Measurements from ENCODE around the gene USP31. TPM values are rescaled to one million over a fixed set of nuclear protein-coding genes. Genes with fewer than 3 reads are reported as not detected.

Gene USP31
- total and polyA plus RNA-seq, 2 donors from 2014 or later, result 3.5 to 19.7 TPM

DNA sequence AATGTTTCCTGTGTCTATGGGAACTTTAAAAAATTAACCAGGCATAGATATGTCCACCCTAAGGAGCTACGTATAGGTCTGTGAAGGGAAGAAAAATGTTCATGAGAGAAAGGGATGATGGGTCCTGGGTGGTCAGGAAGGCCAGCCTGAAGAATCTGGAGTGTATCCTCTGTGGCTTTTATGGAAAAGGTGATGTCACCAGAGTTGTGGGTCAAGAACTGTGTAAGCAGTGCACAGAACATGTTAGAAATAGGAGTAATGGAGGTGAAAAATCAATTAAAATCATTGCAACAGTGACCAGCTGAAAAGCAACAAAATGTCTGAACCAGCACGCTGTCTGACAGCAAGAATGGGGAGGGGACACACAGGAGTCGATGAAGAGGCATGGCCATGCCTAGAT lies 68.5 kb downstream of the USP31 start:
- Histone ChIP-seq H3K9me3 (ENCODE audit: control insufficient read depth in 2 of 3, insufficient read depth in 1 of 3, low read length in 3 of 3) (no peaks in the 10 kb centered on the region), H3K36me3 (ENCODE audit: control insufficient read depth in 2 of 3, insufficient read depth in 3 of 3, low read length in 3 of 3) (peaks cover 0 to 12% (median 3%) of the 10 kb centered on the region in 3 donors), H3K27me3 (ENCODE audit: control insufficient read depth, insufficient read depth, low read length) (no peaks in the 10 kb centered on the region), H3K4me3 (ENCODE audit: low read length in 3 of 3) (no peak overlapping the region), H3K4me1 (ENCODE audit: control insufficient read depth in 2 of 3, insufficient read depth in 2 of 3, low read depth in 1 of 3, low read length in 3 of 3) (peaks cover 0 to 8% (median 3%) of the 10 kb centered on the region in 3 donors), H3K27ac (ENCODE audit: low read depth in 2 of 2, low read length in 2 of 2) (no peak overlapping the region), H3K9ac (ENCODE audit: low read length in 3 of 3) (no peak overlapping the region)
- DNase-seq (no peak), FAIRE-seq (no peak)
- TF ChIP-seq, protein P1, sequence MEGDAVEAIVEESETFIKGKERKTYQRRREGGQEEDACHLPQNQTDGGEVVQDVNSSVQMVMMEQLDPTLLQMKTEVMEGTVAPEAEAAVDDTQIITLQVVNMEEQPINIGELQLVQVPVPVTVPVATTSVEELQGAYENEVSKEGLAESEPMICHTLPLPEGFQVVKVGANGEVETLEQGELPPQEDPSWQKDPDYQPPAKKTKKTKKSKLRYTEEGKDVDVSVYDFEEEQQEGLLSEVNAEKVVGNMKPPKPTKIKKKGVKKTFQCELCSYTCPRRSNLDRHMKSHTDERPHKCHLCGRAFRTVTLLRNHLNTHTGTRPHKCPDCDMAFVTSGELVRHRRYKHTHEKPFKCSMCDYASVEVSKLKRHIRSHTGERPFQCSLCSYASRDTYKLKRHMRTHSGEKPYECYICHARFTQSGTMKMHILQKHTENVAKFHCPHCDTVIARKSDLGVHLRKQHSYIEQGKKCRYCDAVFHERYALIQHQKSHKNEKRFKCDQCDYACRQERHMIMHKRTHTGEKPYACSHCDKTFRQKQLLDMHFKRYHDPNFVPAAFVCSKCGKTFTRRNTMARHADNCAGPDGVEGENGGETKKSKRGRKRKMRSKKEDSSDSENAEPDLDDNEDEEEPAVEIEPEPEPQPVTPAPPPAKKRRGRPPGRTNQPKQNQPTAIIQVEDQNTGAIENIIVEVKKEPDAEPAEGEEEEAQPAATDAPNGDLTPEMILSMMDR (IDR thresholded peaks at IDR 0.05; ENCODE audit: borderline replicate concordance, extremely low read depth, insufficient read depth), result no peak
- intact Hi-C loops (cut with DNase I), result no loop called here

DNA sequence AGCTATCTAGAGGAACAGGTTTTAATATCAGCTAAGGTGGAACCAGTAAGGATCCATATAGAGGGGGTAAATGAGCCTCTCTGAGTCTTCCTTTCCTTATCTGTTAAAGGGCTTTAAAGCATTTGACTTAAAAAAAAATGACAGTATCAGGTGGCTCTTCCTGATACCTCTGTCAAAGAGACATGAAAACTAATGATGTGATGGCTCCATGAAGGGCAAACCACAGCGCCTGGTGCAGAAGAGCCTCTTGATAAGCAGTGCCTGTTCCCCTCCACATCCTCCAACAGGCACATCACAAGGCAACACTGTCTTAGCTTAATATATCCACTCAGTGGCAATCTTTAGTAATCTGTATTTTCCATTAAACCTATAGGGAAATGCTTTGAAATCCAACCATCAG lies 68.9 kb downstream of the USP31 start:
- Histone ChIP-seq H3K9me3 (ENCODE audit: control insufficient read depth in 2 of 3, insufficient read depth in 1 of 3, low read length in 3 of 3) (no peaks in the 10 kb centered on the region), H3K9ac (ENCODE audit: low read length in 3 of 3) (no peak overlapping the region), H3K27me3 (ENCODE audit: control insufficient read depth, insufficient read depth, low read length) (no peaks in the 10 kb centered on the region), H3K4me1 (ENCODE audit: control insufficient read depth in 2 of 3, insufficient read depth in 2 of 3, low read depth in 1 of 3, low read length in 3 of 3) (peaks cover 0 to 8% (median 3%) of the 10 kb centered on the region in 3 donors), H3K4me3 (ENCODE audit: low read length in 3 of 3) (no peak overlapping the region), H3K36me3 (ENCODE audit: control insufficient read depth in 2 of 3, insufficient read depth in 3 of 3, low read length in 3 of 3) (peaks cover 0 to 12% (median 3%) of the 10 kb centered on the region in 3 donors), H3K27ac (ENCODE audit: low read depth in 2 of 2, low read length in 2 of 2) (no peak overlapping the region)
- intact Hi-C loops (cut with DNase I), result no loop called here
- FAIRE-seq (no peak), DNase-seq (no peak)
- TF ChIP-seq, protein P1 (IDR thresholded peaks at IDR 0.05; ENCODE audit: borderline replicate concordance, extremely low read depth, insufficient read depth), result no peak

DNA sequence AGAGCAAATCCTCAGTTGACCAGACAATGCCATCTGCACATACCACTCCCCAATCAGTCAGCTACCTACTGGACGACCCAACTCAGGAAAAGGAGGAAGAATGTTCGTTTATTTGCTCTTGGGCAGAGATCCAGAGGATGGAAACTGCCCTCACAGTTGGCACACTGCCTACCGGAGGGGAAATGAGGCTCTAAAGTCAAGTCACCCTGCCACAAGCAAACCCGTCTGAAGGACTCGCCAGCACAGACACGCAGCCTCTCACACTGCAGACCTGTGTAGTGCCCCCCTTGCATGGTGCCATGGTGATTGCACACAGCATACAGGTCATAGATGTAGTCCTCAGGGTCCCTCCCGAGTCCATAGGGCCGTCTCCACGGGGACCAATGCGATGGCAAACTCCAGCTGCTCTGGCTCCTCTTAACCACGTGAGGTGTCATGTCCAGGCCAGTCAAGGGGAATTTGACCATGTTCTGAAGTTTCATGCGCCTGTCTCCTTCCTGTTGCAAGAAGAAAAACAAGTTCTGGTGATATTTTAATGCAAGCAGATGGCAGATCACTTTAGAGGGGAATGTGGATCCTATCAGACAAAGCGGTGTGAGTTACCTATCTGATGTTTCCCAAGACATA lies 69.5 kb downstream of the USP31 start:
- DNase-seq, result peak in 3 of 5 donors; percentile 9 to 33 (median 23)
- peaks cover 0 to 12% (median 3%) of the 10 kb centered on the region in 3 donors for H3K36me3 ChIP-seq (ENCODE audit: control insufficient read depth in 2 of 3, insufficient read depth in 3 of 3, low read length in 3 of 3)
- H3K9ac ChIP-seq (ENCODE audit: low read length in 3 of 3), result no peak overlapping the region
- H3K4me3 ChIP-seq (ENCODE audit: low read length in 3 of 3), result no peak overlapping the region
- no peak for FAIRE-seq
- H3K9me3 ChIP-seq (ENCODE audit: control insufficient read depth in 2 of 3, insufficient read depth in 1 of 3, low read length in 3 of 3), result no peaks in the 10 kb centered on the region
- TF ChIP-seq, protein P1 (IDR thresholded peaks at IDR 0.05; ENCODE audit: borderline replicate concordance, extremely low read depth, insufficient read depth), result no peak
- intact Hi-C loops (cut with DNase I), result no loop called here
- H3K4me1 ChIP-seq (ENCODE audit: control insufficient read depth in 2 of 3, insufficient read depth in 2 of 3, low read depth in 1 of 3, low read length in 3 of 3), result peaks cover 0 to 8% (median 3%) of the 10 kb centered on the region in 3 donors
- no peaks in the 10 kb centered on the region for H3K27me3 ChIP-seq (ENCODE audit: control insufficient read depth, insufficient read depth, low read length)
- H3K27ac ChIP-seq (ENCODE audit: low read depth in 2 of 2, low read length in 2 of 2), result no peak overlapping the region

All from kidney (tissue), 14 donors.